GM18873 (cell line): Measurements from ENCODE around the gene DPYD.
"Not testable (repeated sequence)": the region's sequence is repeated elsewhere in the genome, so short reads cannot be mapped to it uniquely, and the experiment has no call there.

Experiments used
- ATAC-seq: cut with Tn5 transposase; IDR thresholded peaks from one replicate; pipeline ENCODE4 v1.9.1; 2021; ENCODE audit warnings: mild to moderate bottlenecking, moderate library complexity, moderate number of reproducible peaks; ENCODE audit not compliant: unreplicated experiment, low FRiP score

The DPYD gene

DNA sequence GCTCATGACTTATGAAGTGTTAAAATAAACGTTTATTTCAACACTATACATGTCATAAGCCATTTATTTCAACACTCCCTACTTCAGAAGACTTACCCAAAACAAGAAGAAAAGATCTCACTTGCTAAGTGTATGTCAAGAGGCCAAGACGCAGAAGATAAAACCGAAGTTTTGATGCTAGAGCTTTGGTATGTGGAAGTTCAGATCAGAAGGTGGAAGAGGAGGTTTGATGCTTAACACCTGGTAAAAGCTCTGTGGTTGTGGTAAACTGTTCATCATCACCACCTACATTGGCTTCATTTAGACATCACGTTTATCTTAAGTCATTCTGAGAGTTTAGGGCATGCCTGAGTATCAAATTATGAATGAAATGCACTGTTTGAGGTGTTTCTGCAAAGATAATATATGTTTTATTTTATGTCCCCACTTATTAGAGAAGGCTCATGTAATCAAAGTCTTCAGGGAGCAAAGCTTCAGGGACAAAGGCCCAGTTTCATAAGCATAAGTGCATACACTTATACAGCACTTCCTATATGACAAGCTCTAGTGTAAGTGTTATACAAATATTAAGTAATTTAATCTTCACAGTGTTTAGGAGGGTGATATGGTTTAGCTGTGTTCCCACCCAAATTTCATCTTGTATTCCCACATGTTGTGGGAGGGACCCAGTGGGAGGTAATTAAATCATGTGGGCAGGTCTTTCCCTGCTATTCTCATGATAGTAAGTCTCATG, 665.9 kb downstream of the DPYD start:
- ATAC-seq, result no peak

DNA sequence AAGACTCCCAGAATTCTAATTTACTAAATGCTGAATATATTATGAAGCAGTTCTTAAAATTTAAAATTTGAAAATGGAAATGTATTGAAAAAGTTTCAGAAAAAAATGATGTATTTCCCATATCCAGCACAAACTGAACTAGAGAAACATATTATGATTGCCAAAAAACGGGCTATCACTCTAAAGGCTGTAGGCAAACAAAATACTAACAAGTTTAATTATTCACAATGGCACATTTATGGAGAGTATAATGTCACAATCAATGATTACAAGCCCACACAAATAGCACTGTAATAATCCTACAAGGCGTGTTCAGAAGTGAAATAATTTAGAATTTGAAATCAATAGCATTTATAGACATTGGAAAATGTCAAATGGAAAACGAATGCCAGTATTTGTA, 667.9 kb downstream of the DPYD start:
- no peak for ATAC-seq

DNA sequence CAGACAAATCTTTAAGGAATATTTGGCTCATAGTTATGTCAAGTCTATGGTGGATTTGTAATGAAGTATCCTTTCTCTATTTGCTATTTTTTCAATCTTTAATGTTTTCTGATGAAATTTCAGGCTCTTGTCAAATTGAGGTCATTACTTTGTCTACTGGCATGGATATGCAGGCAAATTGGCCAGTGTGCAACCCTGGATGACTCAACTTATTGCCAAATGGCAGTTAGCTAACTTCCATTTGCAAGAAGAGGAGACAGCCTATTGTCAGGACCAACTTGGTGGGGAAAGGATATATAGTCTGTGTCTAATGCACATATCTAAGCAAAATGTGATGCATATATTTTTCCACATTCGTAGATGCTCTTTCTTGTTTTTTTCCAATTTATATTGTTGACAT, 668.8 kb downstream of the DPYD start:
- no peak for ATAC-seq

DNA sequence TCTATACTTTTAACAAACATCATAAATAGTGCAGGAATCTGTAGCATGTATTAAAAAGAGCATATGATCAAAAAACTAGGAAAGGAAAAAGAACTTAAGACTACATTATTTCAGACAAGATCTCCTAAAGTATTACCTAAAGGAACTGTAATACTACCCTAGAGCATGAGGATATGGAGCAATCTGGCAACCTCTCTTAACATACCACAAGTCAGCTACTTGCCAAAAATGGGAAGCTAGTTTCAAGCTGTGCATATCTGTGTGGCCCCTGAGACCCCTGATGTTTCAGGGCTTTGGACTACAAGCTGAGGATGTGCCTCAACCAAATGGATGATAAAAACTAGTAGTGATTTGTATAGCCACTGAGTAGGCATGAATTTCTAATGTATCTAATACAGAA, 673.6 kb downstream of the DPYD start:
- no peak for ATAC-seq

DNA sequence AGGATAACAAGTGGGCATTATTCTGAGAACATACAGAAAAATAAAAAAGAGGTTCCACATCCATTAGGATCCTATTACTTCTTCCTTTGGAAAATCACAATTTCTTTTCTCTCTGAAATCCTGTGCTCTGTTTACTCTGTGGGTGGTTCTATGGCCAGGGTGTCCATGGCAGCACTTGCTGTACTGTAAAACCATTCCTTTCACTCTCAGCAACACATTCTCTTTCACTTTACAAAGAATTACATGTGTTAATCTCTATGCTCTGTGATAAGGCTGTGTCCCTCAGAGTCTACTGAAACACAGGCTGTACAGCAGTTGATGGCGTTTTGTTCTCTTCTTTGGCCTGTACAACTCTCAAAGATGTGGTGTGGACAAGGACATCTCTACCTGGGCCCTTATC, 675.2 kb downstream of the DPYD start:
- no peak for ATAC-seq

DNA sequence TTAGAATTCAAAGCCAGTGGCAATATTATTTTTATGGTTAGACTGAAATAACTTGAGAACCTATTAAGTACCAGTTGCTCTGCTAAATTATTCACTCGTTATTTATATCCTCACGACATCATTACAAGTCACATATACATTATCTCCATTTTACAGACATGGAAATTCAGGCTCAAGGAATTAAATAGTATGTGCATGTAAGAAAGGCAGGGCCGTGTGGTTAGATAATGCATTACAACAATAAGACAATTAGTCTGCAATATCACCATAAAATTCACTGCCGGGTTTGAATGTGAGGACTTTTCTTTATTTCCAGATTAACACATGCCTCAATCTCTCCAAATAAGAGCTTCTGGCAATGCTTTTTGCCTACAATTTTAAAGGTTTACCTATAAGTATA, 675.8 kb downstream of the DPYD start:
- ATAC-seq, result no peak

GRCh38 chr1:97243973-97244560, 676.8 kb downstream of the DPYD start:
- no peak for ATAC-seq

DNA sequence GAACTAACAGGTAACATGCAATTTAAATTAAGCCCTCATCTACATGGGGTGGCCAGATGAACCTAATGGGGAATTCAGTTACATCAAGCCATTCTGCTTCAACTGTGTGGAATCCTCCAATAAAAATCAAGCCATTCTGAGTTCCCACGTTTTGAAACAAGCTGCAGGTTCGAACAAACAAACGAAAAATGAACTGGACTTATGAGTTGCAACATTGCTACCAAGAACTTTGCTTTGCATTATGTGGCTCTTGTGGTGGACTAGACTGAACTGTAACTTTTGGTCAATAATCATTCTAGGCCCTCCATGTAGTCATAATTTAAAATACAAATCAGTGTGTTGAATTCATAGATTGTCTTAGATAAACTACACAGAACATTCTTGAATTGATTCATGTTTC, 682.0 kb downstream of the DPYD start:
- ATAC-seq, result no peak

GRCh38 chr1:97231354-97231753, 689.5 kb downstream of the DPYD start:
- ATAC-seq, result not testable (repeated sequence)

DNA sequence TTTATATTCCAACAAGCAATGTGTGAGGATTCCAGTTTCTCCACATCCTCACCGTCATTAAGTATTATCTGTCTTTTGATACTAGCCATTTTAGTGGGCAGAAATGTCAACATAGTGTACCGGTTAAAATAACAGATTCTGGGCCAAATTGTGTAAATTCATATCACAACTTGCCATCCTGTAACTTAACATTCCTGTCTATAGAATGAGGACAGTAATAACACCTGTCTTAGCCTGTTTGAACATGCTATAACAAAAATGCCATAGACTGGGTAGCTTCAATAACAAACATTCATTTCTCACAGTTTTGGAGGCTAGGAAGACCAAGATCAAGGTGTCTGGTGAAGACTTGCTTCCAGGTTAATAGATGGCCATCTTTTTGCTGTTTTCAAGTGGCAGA, 708.2 kb downstream of the DPYD start:
- no peak for ATAC-seq

GRCh38 chr1:97210307-97210706, 710.5 kb downstream of the DPYD start:
- no peak for ATAC-seq

- no peak for ATAC-seq
Measured at GRCh38 chr1:97209381-97209957, 711.4 kb downstream of the DPYD start.

DNA sequence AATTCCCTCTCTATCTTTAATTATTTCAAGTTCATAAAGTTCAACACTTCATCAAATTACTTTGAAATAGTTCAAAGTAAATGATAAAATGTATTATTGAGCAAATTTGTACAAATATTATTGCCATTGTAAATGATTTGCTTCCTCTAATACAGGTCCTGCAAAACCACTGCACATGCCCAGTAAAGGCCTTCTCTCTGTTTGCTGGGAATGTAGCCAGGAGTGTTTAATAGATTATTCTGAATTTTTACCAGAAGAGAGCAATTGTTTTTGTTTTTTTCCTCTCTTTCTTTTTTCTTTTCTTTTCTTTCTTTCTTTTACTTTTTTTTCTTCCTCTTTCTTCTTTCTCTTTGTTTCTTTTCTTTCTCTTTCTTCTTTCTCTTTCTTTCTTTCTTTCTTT, 713.0 kb downstream of the DPYD start:
- no peak for ATAC-seq

GRCh38 chr1:97204468-97204867, 716.4 kb downstream of the DPYD start:
- ATAC-seq, result no peak

DNA sequence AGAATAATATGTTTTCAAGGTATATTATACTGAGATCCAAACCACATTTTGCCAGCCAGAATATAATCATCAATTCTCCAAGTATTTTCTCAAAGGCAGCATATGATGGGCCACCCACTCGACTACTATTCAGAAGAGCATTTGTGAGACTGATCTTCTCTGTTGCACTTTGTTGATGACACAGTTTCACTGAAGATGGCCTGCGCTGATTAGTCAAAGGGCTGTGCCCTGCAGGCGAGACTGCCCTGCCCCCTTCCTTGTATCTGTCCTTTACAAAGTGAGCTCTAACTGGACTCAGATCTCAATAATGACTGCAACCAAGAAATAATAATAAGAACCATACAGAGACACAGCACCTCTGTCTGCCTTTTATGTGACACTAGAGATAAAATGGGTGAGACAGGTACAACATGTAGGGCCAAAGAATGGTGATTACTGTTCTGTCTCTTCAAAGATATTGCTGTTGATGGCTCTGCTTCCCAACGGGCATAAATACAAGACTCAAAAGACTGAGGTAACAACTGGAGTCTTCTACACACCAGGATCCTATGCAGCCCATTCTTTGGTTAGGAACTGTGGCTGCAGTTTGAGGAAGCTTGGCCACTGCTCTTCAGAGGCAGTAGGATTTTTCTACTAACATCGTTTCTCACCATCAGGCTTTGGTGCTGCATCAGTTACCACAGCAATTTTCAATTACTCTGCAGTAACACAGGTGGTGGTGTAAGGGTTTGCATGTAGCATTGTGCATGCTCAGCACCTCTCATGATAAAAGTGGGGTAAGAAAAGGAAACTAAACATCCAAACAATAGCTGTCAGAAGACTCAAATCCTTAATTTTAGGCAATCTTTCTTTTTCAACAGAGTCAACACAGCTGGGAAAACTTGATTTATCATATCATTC, 718.1 kb downstream of the DPYD start:
- ATAC-seq, result no peak

GRCh38 chr1:97201641-97202040, 719.2 kb downstream of the DPYD start:
- ATAC-seq, result no peak

GRCh38 chr1:97200595-97200994, 720.2 kb downstream of the DPYD start:
- ATAC-seq, result no peak

- ATAC-seq, result no peak
Measured at GRCh38 chr1:97196825-97197516, 723.9 kb downstream of the DPYD start.

DNA sequence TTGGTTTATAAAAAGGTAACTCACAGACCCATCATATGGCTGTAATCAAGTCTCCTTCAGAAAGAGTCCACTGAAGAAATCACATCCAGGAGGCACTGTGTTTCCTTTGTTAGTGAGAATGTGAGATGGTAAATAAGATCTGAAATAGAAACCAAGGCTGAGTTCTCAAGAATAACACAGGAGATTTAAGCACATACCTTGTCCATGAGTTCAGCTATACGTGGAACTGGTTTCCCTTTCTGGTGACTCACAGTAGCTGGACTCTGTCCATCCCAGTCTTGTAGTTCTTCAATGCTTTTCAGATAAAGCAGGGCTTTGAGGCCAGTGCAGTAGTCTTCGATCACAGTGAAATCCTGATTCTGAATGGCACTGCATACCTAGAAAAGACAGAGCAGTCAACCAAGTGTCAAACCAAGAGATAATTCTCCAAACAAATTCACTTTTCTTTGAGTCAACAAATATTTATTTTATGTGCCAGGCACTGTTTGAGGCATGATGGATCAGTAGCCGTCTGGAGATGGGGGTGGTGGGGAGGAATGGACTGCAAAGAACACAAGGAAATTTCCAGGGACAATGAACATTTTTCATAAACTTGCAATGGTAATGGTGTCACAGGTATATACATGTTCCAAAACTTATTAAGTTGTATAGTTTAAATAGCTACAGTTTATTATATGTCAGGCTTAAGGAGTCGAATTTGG, 727.8 kb downstream of the DPYD start:
- no peak for ATAC-seq

GRCh38 chr1:97190326-97190725, 730.5 kb downstream of the DPYD start:
- no peak for ATAC-seq
